MM.1S (cell line): Measurements from ENCODE around the gene APOBEC2.

ENCODE experiments used
- DNase-seq: peaks from one replicate; pipeline ENCODE4 v3.0.0-alpha.2; 2015
- H2AFZ ChIP-seq: fragments of 300-600 bp; sonication (generic); 2 replicates; pipeline ENCODE4 v1.6.0; 2016; ENCODE audit warnings: antibody characterized with exemption, low read length
- H3F3A ChIP-seq: fragments of 300-600 bp; sonication (generic); 2 replicates; pipeline ENCODE4 v1.6.1; 2016; ENCODE audit warnings: mild to moderate bottlenecking, antibody characterized with exemption, low read length, moderate library complexity, mixed read lengths; ENCODE audit not compliant: insufficient read depth
- H3K27ac ChIP-seq: fragments of 300-600 bp; sonication (generic); 2 replicates; pipeline ENCODE4 v1.5.1; 2016; ENCODE audit warnings: mild to moderate bottlenecking, low read length
- H3K27me3 ChIP-seq: fragments of 300-600 bp; sonication (generic); replicated peaks from 2 replicates; pipeline ENCODE4 v1.6.0; 2016; ENCODE audit warnings: low read length; ENCODE audit not compliant: insufficient read depth
- H3K36me3 ChIP-seq: fragments of 300-600 bp; sonication (generic); replicated peaks from 2 replicates; pipeline ENCODE4 v1.6.1; 2016; ENCODE audit warnings: mild to moderate bottlenecking, low read length, mixed read lengths; ENCODE audit not compliant: insufficient read depth
- H3K4me1 ChIP-seq: fragments of 300-600 bp; sonication (generic); 2 replicates; pipeline ENCODE4 v1.6.1; 2016; ENCODE audit warnings: low read length, mixed read lengths
- H3K4me2 ChIP-seq: fragments of 300-600 bp; sonication (generic); 2 replicates; pipeline ENCODE4 v1.6.0; 2016; ENCODE audit warnings: low read depth, low read length
- H3K4me3 ChIP-seq: fragments of 300-600 bp; sonication (generic); 2 replicates; pipeline ENCODE4 v1.5.1; 2016; ENCODE audit warnings: low read length, mixed read lengths
- H3K79me2 ChIP-seq: fragments of 300-600 bp; sonication (generic); 2 replicates; pipeline ENCODE4 v1.6.1; 2016; ENCODE audit warnings: mixed run types, low read length, mixed read lengths
- H3K9ac ChIP-seq: fragments of 300-600 bp; sonication (generic); 2 replicates; pipeline ENCODE4 v1.6.1; 2016; ENCODE audit warnings: low read length, mixed read lengths
- H3K9me2 ChIP-seq: fragments of 300-600 bp; sonication (generic); replicated peaks from 2 replicates; pipeline ENCODE4 v1.6.1; 2016; ENCODE audit warnings: mild to moderate bottlenecking, low read length, mixed read lengths; ENCODE audit not compliant: insufficient read depth
- H3K9me3 ChIP-seq: fragments of 300-600 bp; sonication (generic); replicated peaks from 2 replicates; pipeline ENCODE4 v1.6.1; 2016; ENCODE audit warnings: mild to moderate bottlenecking, low read length, mixed read lengths; ENCODE audit not compliant: insufficient read depth
- H4K20me1 ChIP-seq: fragments of 300-600 bp; sonication (generic); 2 replicates; pipeline ENCODE4 v1.6.1; 2016; ENCODE audit warnings: mild to moderate bottlenecking, low read length, moderate library complexity, mixed read lengths; ENCODE audit not compliant: insufficient read depth
- CTCF ChIP-seq: fragments of 300-600 bp; sonication (generic); IDR thresholded peaks from 2 replicates; pipeline ENCODE4 v1.5.1; 2016; ENCODE audit warnings: antibody characterized with exemption, low read length, mixed read lengths
- EZH2 ChIP-seq: fragments of 300-600 bp; sonication (generic); optimal IDR thresholded peaks from 2 replicates; pipeline ENCODE3; 2017; ENCODE audit warnings: low read depth, mild to moderate bottlenecking, antibody characterized with exemption, low read length, mixed read lengths
- EZH2phosphoT487 ChIP-seq: fragments of 300-600 bp; sonication (generic); IDR thresholded peaks from 2 replicates; pipeline ENCODE4 v1.6.1; 2018; ENCODE audit warnings: antibody characterized with exemption, low read length

APOBEC2 gene

GRCh38 chr6:41098366-41098765, 45.4 kb downstream of the APOBEC2 start:
- Histone ChIP-seq H3F3A (no peaks in the 10 kb centered on the region), H3K4me3 (no peak overlapping the region), H3K9ac (no peak overlapping the region), H3K4me1 (no peaks in the 10 kb centered on the region), H3K9me3 (no peaks in the 10 kb centered on the region), H2AFZ (no peak overlapping the region), H3K9me2 (no peaks in the 10 kb centered on the region), H3K36me3 (peaks cover 19% of the 10 kb centered on the region; the same call in 1 of the 2 replicates), H3K27ac (no peak overlapping the region), H3K79me2 (no peaks in the 10 kb centered on the region), H3K4me2 (no peak overlapping the region), H3K27me3 (no peaks in the 10 kb centered on the region), H4K20me1 (no peaks in the 10 kb centered on the region)
- TF ChIP-seq EZH2 (no peak), EZH2phosphoT487 (no peak), CTCF (no peak)
- DNase-seq: no peak

GRCh38 chr6:41100871-41101287, 47.9 kb downstream of the APOBEC2 start:
- Histone ChIP-seq H3K4me1 (no peaks in the 10 kb centered on the region), H3F3A (no peaks in the 10 kb centered on the region), H3K9ac (no peak overlapping the region), H3K9me3 (no peaks in the 10 kb centered on the region), H3K4me2 (no peak overlapping the region), H3K4me3 (no peak overlapping the region), H3K79me2 (no peaks in the 10 kb centered on the region), H2AFZ (no peak overlapping the region), H3K36me3 (peaks cover 13% of the 10 kb centered on the region; the same call in 1 of the 2 replicates), H3K27me3 (no peaks in the 10 kb centered on the region), H3K27ac (no peak overlapping the region), H3K9me2 (no peaks in the 10 kb centered on the region), H4K20me1 (no peaks in the 10 kb centered on the region)
- TF ChIP-seq EZH2phosphoT487 (no peak), EZH2 (no peak), CTCF (no peak)
- no peak for DNase-seq

- Histone ChIP-seq H3K9me3 (no peaks in the 10 kb centered on the region), H3K4me1 (no peaks in the 10 kb centered on the region), H3K79me2 (no peaks in the 10 kb centered on the region), H3K4me2 (no peak overlapping the region), H3K36me3 (no peaks in the 10 kb centered on the region), H4K20me1 (no peaks in the 10 kb centered on the region), H3K27ac (no peak overlapping the region), H2AFZ (no peak overlapping the region), H3K9ac (no peak overlapping the region), H3F3A (no peaks in the 10 kb centered on the region), H3K4me3 (no peak overlapping the region), H3K9me2 (no peaks in the 10 kb centered on the region), H3K27me3 (no peaks in the 10 kb centered on the region)
- TF ChIP-seq EZH2phosphoT487 (no peak), CTCF (no peak), EZH2 (no peak)
- no peak for DNase-seq
Observed at GRCh38 chr6:41103847-41104246, 50.8 kb downstream of the APOBEC2 start.
